ENCODE data around the gene SNX24. TPM values are rescaled to one million over a fixed set of nuclear protein-coding genes. Genes with fewer than 3 reads are reported as not detected.

SNX24 gene
- total RNA-seq, 1 experiment from 2014 or later = 10.8 TPM

- Histone ChIP-seq H3K27ac (ENCODE audit: low read depth, low read length) (no peak overlapping the region), H3K79me2 (ENCODE audit: insufficient read depth, low read length) (no peaks in the 10 kb centered on the region), H2AFZ (ENCODE audit: low read depth, low read length, poor library complexity, severe bottlenecking) (no peak overlapping the region), H4K20me1 (ENCODE audit: insufficient read depth) (no peaks in the 10 kb centered on the region), H3K27me3 (ENCODE audit: insufficient read depth, low read length) (no peaks in the 10 kb centered on the region), H3K4me2 (ENCODE audit: low read length) (no peak overlapping the region), H3K4me3 (replicated peaks in 1 of 2; ENCODE audit: low read depth in 1 of 2, low read length in 2 of 2) (no peak overlapping the region), H3K9me3 (ENCODE audit: control insufficient read depth in 1 of 2, insufficient read depth in 1 of 2, low read depth in 1 of 2, low read length in 2 of 2) (no peaks in the 10 kb centered on the region), H3K9me2 (ENCODE audit: insufficient read depth) (no peaks in the 10 kb centered on the region), H3K4me1 (ENCODE audit: control insufficient read depth in 1 of 2, insufficient read depth in 2 of 2, low read length in 2 of 2) (peaks cover 0 to 9% of the 10 kb centered on the region in 2 experiments; a peak in 1 of 4 replicates), H3K9ac (ENCODE audit: low read length) (no peak overlapping the region), H3K36me3 (ENCODE audit: control insufficient read depth in 1 of 2, insufficient read depth in 2 of 2, low read length in 2 of 2) (no peaks in the 10 kb centered on the region)
- no TSS peak for BruUV-seq (replicated peaks)
- DNase-seq (ENCODE audit: low read depth, low spot score) = no peak
- CTCF ChIA-PET = no interaction called here
- RAD21 ChIA-PET (ENCODE audit: low non-redundant PET in 1 of 2, low total read pairs in 2 of 2, uncharacterized antibody in 2 of 2, unreplicated experiment in 2 of 2) = no interaction called here
- TF ChIP-seq MAX (IDR thresholded peaks at IDR 0.05) (no peak), SRF (IDR thresholded peaks at IDR 0.05; ENCODE audit: low read depth) (no peak), CEBPB (IDR thresholded peaks at IDR 0.05; ENCODE audit: low read depth) (no peak), ZFX (IDR thresholded peaks at IDR 0.05) (no peak), RAD21 (IDR thresholded peaks at IDR 0.05; ENCODE audit: low read depth) (no peak)
- intact Hi-C loops (cut with micrococcal nuclease) = no loop called here
- no peak for ATAC-seq
- POLR2A ChIA-PET = no interaction called here
Observed at GRCh38 chr5:122942164-122942914, 96.9 kb downstream of the SNX24 start.

- H3K79me2 ChIP-seq (ENCODE audit: insufficient read depth, low read length) = no peaks in the 10 kb centered on the region
- BruUV-seq (replicated peaks) = no TSS peak
- ChIA-PET POLR2A (no interaction called here), CTCF (no interaction called here), RAD21 (ENCODE audit: low non-redundant PET in 1 of 2, low total read pairs in 2 of 2, uncharacterized antibody in 2 of 2, unreplicated experiment in 2 of 2) (no interaction called here)
- no peaks in the 10 kb centered on the region for H4K20me1 ChIP-seq (ENCODE audit: insufficient read depth)
- H3K36me3 ChIP-seq (ENCODE audit: control insufficient read depth in 1 of 2, insufficient read depth in 2 of 2, low read length in 2 of 2) = no peaks in the 10 kb centered on the region
- H3K9me3 ChIP-seq (ENCODE audit: control insufficient read depth in 1 of 2, insufficient read depth in 1 of 2, low read depth in 1 of 2, low read length in 2 of 2) = no peaks in the 10 kb centered on the region
- no peak overlapping the region for H3K4me3 ChIP-seq (replicated peaks in 1 of 2; ENCODE audit: low read depth in 1 of 2, low read length in 2 of 2)
- ATAC-seq (no peak), DNase-seq (ENCODE audit: low read depth, low spot score) (no peak)
- no peak overlapping the region for H3K27ac ChIP-seq (ENCODE audit: low read depth, low read length)
- no peak overlapping the region for H2AFZ ChIP-seq (ENCODE audit: low read depth, low read length, poor library complexity, severe bottlenecking)
- TF ChIP-seq POLR2A (IDR thresholded peaks at IDR 0.05; ENCODE audit: borderline replicate concordance, extremely low read depth, insufficient read depth, insufficient read length) = no peak
- TF ChIP-seq YY1 (IDR thresholded peaks at IDR 0.05; ENCODE audit: extremely low read depth, insufficient replicate concordance, low read depth, low read length) = no peak
- TF ChIP-seq REST (IDR thresholded peaks at IDR 0.05; ENCODE audit: low read depth) = no peak
- TF ChIP-seq ELF1 (IDR thresholded peaks at IDR 0.05; ENCODE audit: borderline replicate concordance, low read depth) = no peak
- TF ChIP-seq SRF (IDR thresholded peaks at IDR 0.05; ENCODE audit: low read depth) = no peak
- no peak for TF ChIP-seq TCF7L2 (IDR thresholded peaks at IDR 0.05; ENCODE audit: borderline replicate concordance, extremely low read depth, insufficient read depth, insufficient read length)
- H3K4me2 ChIP-seq (ENCODE audit: low read length) = no peak overlapping the region
- H3K27me3 ChIP-seq (ENCODE audit: insufficient read depth, low read length) = no peaks in the 10 kb centered on the region
- no peak overlapping the region for H3K9ac ChIP-seq (ENCODE audit: low read length)
- H3K4me1 ChIP-seq (ENCODE audit: control insufficient read depth in 1 of 2, insufficient read depth in 2 of 2, low read length in 2 of 2) = peaks cover 0 to 9% of the 10 kb centered on the region in 2 experiments; a peak in 1 of 4 replicates
- intact Hi-C loops (cut with micrococcal nuclease) = no loop called here
- H3K9me2 ChIP-seq (ENCODE audit: insufficient read depth) = no peaks in the 10 kb centered on the region
Observed at GRCh38 chr5:122943050-122943698, 97.8 kb downstream of the SNX24 start.
